GM21447 (cell line): Measurements from ENCODE around the gene DUSP21.
"Not testable (repeated sequence)": the region's sequence is repeated elsewhere in the genome, so short reads cannot be mapped to it uniquely, and the experiment has no call there.

Experiments
- ATAC-seq: cut with Tn5 transposase; IDR thresholded peaks from one replicate; pipeline ENCODE4 v1.9.1; 2021; ENCODE audit not compliant: unreplicated experiment

The DUSP21 gene

DNA sequence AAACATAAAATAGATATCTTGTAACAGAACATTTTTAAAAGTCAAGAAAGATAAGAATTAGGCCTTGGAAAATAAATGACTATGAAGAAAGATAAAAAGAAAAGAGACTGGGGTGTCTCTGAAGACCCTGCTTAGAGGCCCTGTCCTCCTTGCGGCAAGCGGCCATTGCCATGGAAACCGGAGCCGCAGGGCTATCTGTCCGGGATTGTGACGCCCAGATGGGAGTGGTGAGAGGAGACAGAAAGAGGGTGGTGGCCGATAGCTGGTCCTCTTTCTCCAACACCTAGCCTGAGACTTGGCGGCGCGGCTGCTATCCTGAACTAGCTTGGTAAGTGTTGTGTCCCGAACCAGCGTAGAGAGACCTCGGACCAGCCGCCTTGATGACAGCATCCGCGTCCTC is at the start of gene DUSP21:
TSS of gene DUSP21 (plus strand) at position 269 of the 400 bp plus-strand sequence. CDS start at position 381, 112 bp downstream.
- ATAC-seq, result no peak

DNA sequence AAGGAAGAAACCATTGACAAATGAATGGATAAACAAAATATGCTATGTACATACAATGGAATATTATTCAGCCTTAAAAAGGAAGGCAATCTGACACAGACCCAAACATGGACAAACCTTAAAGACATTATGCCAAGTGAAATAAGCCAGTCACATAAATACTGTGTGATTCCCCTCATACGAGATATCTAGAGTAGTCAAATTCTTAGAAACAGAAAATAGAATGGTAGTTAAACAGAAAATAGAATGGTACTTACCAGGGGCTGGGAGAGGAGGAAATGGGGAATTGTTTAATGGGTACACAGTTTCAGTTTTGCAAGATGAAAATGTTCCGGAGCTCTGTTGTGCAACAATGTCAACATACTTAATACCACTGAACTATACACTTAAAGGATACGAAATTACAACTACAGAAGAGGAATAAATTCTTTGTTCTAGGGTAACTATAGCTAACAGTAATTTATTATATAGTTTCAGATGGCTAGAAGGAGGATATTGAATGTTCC is 47.8 kb upstream of the DUSP21 start:
- ATAC-seq, result no peak

DNA sequence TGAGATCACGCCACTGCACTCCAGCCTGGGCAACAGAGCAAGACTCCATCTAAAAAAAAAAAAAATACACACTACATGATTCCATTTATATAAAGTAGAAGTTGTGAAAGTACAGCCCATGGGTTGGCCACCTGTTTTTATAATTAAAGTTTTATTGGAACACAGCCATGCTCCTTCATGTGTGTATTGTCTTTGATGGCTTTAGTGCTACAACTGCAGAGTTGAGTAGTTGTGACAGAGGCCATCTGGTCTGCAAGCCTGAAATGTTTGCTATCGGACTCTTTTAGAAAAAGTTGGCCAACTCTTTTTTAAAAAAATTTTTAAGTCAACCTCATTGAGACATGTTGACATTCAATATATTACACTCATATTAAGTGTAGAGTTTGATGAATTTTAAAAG is 41.2 kb upstream of the DUSP21 start:
- no peak for ATAC-seq

DNA sequence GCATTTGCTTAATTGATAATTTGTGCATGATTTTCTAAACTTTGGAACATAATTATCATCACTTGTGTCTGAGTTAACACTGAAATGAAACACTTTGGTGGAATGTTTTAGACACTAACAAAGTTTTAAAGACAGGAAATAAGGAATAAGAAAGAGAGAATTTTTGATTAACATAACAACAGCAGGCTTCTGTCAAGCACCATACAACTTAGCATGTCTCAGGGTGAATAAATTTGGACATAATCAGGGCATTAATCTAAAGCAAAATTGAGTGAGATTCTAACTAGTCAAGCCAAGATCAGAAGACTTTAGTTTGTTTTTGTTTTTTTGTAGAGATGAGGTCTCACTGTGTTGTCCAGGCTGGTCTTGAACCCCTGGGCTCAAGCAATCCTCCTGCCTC is 28.1 kb upstream of the DUSP21 start:
- ATAC-seq, result no peak

DNA sequence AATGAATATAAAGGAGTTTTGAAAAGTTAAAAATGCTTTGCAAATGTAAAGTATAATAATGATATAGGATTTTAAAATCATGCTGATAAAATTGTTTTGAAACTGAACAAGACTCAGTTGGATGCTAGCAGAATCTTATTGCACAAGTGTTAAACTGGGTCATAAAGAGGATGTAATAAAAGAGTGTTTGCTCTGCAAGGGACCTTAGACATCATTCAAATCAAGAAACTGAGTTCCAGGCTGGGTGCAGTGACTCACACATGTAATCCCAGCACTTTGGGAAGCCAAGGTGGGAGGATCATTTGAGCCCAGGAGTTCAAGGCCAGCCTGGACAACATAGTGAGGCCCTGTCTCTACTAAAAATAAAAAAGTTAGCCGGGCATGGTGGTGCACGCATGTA is 27.5 kb upstream of the DUSP21 start:
- ATAC-seq, result no peak

DNA sequence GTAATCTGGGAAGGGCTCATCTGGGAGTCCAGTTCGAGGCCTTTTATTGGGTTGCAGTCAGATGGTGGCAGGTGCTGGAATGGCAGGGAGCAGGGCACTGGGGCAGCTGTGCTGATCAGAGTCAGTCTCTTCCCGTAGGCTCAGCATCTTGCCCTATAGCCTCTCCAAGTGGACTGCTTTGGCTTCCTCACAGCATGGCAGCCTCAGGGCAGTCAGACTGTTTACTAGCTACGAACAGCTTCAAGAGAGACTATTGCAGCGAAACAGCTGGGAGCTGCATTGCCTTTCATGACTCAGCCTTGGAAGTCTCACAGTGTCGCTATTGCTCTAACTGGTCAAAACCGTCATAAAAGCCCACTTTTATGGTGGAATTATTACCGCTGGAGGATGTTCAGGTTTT is 26.8 kb upstream of the DUSP21 start:
- no peak for ATAC-seq

DNA sequence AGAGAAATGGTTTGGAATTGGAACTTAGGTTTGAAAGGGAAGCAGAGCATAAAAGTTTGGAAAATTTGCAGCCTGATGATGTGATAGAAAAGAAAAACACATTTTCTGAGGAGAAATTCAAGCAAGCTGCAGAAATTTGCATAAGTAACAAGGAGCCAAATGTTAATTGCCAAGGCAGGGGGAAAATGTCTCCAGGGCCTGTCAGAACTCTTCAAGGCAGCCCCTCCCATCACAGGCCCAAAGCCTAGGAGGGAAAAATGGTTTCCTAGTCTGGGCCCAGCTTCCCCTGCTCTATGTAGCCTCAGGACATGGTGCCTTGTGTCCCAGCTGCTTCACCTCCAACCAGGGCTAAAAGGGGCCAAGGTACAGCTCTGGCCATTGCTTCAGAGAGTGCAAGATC is 21.2 kb upstream of the DUSP21 start:
- no peak for ATAC-seq

DNA sequence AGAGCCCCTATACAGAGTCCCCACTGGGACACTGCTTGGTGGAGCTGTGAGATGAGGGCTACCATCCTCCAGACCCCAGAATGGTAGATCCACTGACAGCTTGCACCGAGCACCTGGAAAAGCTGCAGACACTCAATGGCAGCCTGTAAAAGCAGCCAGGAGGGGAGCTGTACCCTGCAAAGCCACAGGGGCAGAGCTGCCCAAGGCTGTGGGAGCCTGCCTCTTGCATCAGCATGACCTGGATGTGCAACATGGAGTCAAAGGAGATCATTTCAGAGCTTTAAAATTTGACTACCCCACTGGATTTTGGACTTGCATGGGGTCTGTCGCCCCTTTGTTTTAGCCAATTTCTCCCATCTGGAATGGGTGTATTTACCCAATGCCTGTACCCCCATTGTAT is 20.6 kb upstream of the DUSP21 start:
- ATAC-seq, result not testable (repeated sequence)

DNA sequence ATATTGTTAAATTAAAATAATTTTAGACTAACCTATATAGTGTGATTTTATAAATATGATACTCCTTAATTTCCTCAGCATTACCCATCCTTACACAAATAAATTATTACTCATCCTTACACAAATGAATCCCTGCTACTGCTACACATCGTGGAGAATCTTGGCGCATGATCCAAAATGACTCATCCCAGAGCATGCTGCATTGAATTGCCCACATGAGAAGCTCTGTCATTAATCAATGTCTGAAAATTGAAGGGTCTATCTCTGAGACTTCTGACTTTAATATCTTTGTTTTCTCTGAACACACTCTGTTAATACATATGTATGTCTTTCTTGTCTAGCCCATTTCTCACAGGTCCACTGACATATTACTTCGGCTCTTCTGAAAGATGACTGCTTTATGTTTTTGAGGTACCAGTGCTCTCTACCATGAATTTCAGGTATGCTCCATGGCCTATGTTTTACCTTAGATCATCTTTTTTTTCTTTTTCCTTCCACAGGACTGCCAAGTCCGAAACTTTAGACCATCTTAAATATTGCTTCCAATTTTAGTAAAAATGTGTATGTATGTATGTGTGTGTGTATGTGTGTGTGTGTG is 15.7 kb upstream of the DUSP21 start:
- ATAC-seq, result no peak

DNA sequence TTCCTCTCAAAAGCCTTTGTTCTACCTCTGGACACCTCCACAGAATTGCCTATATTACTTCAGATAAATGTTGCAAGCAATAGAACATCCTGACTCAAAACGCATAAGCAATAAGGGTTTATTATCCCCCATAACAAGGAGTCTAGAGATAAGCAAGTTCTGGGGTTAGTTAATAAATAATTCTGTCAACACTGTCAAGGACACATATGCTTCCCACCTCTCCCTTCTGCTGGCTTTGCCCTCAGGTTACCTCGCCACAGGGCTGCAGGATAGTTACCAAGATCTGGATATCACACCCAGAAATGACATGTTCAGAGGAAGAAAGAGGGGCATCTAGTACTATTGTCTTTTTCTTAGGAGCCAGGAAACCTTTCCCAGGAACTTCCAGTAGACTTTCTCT is 14.0 kb upstream of the DUSP21 start:
- ATAC-seq, result no peak

DNA sequence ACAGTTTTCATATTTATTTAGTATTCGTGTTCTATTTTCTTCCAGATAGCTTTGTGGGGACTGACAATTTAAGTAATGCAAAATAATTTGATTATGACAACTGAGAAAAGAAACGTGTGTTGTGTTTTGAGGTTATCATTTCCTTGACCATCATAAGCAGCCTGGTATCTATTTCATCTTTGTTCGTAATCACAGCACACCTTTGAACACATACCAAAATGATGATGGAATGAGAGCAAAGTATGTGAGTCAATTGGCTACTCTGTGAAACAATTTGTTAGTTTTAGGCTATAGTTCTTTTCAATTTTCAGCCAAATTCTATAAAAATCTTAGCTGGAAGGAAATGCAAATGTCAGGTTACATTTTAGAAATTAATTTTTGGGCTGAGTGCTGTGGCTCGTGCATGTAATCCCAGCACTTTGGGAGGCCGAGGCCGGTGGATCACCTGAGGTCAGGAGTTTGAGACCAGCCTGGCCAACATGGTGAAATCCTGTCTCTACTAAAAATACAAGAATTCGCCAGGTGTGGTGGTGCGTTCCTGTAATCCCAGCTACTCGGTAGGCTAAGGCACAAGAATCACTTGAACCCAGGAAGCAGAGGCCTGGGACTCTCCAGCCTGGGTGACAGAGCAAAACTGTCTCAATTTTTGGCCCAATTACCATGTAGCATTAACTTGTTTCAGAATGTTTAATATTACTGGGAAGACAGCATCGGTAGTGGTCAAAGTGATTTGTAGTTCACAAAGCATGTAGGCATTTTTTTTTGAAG is 1.1 kb upstream of the DUSP21 start:
- ATAC-seq, result no peak

DNA sequence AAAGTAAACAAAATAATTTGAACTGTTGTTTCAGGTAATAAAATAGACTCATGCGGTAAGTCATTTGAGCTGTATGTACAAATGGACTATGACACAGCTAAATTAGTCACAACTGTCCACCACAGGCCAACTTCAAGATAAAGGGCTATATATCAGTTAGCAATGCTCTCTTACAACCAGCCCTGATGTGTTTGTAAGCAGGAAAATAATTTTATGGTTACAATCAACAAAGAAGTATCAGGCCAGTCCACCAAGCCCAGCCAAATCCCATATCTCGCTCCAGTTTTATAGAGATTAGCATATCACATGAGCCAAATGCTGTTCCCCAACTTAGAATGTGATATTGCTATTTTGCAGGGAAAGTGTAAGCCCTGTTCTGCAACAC is 511 bp upstream of the DUSP21 start:
- no peak for ATAC-seq

DNA sequence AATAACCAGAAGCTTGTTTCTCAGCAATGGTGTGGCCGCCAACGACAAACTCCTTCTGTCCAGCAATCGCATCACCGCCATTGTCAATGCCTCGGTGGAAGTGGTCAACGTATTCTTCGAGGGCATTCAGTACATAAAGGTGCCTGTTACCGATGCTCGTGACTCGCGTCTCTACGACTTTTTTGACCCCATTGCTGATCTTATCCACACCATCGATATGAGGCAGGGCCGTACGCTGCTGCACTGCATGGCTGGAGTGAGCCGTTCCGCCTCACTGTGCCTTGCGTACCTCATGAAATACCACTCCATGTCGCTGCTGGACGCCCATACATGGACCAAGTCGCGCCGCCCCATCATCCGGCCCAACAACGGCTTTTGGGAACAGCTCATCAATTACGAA is 383 bp downstream of the DUSP21 start:
- ATAC-seq, result no peak

DNA sequence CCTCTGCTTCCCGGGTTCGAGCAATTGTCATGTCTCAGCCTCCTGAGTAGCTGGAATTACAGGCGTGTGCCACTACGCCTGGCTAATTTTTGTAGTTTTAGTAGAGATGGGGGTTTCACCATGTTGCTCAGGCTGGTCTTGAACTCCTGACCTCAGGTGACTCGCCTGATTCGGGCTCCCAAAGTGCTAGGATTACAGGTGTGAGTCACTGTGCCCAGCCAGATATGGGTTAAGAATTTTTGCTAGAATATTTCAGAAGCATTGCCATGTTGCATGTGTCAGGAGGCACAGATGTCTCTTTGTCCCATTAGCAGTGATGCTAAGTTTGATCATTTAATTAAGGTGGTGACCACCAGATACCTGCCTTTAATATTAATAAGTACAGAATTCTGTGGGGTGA is 7.1 kb downstream of the DUSP21 start:
- ATAC-seq, result not testable (repeated sequence)

DNA sequence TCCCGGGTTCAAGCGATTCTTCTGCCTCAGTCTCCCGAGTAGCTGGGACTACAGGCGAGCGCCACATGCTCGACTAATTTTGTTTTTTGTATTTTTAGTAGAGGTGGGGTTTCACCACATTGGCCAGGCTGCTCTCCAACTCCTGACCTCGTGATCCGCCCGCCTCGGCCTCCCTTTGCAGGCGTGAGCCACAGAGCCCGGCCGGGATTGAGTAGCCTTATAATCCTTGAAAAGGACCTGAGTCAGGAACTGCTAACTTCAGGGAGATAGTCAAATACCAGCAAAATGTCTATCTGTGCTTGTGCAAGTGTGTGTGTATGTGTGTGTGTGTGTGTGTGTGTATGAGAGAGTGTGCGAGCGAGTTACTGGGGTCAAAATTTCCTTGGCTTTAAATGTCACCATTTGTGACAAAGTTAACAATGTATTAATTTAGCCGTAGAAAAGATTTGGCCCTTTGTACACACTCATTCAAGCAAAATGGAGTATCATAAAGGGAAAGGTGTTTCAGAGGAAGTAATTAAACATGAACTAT is 27.4 kb downstream of the DUSP21 start:
- no peak for ATAC-seq

DNA sequence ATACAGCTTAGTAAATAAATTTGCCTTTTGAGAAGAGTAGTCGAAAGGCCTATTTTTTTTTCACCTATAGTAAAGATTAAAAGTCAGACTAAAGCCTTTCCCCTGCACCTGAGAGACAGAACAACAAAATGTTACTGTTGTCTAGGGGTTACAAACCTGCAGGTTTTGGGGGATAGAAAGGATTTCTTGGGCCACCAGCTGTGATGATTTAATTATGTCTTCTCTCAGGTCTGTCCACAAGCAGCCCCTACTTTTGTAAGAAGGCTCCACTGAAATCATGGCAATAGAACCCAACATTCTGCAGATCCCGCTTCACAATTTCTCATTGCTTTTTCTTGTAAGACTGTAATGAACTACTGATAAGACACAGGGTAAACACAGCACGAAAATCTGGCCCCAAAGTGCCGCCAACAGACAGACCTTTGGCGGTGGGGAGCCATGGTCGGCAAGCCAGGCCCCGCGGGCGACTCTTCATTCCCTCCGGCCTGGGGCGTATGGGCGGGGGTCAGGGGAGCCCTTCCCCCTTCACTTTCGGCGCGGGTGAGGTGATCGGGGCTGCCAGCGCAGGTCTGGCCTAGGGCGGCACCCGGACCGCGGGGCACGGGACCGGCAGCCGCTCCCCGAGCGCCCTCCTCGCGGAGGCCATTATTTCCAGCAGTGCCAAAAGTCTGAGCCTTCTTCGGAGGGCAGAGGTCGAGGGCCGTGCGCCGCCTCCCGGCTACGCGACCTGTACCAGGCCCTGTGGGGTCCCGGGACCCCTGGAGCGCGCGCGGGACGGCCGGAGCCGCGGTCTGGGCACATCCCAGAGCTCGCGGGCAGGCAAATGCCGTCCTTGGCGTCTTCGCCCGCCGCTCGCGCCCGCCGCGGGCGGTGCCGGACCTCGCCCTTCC is 28.4 kb downstream of the DUSP21 start:
- peak; percentile 14 for ATAC-seq

DNA sequence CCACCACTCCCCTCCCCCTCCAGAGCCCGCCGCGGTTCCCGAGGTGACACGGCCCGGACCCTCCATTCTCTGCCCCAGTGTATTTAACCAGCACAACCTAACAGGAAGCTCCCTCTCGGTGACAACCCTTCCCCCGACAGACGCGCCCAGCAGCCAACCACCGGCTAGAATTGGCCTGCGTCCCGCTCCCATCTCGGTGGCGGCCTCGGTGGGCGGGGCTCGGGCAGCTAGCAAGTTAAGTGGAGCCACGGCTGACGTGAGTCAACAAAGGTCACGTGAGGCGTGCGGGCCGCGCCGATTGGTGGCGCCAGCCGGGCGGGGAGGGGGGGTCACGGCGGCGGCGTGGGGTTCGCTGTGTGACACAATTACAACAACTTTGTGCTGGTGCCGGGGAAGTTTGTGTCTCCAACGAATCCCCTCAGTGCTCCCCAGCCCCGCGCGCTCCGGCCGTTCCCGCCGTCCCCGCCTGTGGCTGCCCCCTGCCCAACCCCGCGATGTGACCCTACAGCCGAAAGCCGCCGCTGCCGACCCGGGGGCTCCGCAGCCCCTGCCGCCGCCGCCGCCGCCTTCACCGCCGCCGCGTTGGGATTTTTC is 29.1 kb downstream of the DUSP21 start, which contains the start of gene KDM6A:
TSS of gene KDM6A (plus strand) at position 368 of the 594 bp plus-strand sequence. CDS start 364 bp downstream, outside the sequence.
- peak; percentile 84 for ATAC-seq

DNA sequence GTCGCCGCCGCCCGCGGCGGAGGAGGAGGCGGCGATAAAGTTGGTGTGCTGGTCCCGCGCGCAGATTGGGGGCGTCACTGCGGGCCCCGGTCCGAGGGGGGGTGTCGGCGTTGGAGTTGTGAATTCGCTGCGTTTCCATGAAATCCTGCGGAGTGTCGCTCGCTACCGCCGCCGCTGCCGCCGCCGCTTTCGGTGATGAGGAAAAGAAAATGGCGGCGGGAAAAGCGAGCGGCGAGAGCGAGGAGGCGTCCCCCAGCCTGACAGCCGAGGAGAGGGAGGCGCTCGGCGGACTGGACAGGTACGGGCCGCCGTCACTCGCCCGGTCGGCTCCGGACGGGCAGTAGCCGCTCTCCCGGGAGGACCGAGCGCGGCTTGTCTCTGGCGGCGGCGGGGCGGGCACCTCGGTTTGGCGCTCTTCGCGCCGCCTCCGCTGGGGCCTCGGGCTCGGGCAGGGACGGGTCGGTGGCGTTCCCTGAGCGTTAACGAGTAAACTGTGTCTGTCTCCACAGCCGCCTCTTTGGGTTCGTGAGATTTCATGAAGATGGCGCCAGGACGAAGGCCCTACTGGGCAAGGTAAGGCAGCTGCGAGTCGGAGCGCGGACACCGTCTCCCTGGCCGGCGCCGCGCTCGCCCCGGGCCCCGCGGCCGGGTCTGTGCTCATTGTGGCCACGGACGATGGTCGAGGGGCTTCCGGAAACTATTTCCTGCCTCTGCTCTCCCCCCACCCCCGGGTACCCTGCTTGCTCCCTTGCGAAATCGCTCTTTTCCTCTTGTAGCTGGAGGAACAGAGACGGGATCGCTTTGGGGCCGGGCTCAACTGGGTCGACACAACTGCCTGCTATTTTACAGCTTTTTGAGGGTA is 29.8 kb downstream of the DUSP21 start:
- ATAC-seq, result peak; percentile 12

DNA sequence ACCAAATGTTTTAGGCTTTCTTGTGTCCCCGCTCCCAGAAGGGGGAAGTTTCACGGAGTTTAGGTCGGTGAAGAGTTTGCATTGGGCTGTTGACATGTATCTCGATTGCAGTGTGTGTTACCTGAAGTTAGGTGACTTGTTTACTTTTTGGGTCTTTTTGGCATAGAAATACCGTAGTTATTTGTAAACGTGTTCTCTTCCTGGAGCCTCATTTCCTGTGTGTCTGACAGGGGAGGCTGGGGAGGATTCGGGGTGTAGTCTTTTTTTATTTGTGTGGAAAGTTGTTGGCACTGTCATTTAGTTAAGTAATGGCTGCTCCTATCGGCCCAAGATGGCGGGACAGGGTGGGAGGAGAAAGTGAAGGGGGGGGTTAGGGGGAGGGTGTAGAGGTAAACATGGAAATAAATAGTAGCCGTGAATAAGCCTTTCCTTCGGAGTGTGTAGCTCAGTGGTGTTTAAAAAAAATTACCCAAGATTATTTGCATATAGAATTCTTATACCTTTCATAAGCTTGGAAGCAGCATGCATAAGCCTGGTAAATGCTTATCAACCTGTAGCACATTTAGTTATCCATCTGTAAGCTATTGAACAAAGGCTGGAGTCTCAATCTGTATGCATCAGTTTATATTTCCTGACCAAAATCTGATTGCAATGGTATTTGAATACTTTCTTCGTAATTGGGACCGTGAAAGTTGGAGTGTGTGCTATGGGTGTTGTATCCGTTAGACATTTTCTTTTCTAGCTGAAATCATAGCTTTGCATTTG is 30.8 kb downstream of the DUSP21 start:
- no peak for ATAC-seq
